Muscle of leg (tissue), 11 donors: ENCODE results near the gene SYT2. TPM values are rescaled to one million over a fixed set of nuclear protein-coding genes. Genes with fewer than 3 reads are reported as not detected.

Source experiments
- DNase-seq: peaks from one replicate; pipeline ENCODE4 v3.0.0; 2013
- H3K27ac ChIP-seq: one replicate; pipeline ENCODE4 v1.5.1; 2013; ENCODE audit warnings: mild to moderate bottlenecking, low read length, control low read depth
- H3K27me3 ChIP-seq: one replicate; pipeline ENCODE4 v1.6.1; 2013; ENCODE audit warnings: low read length; ENCODE audit not compliant: control insufficient read depth, insufficient read depth
- H3K36me3 ChIP-seq: one replicate; pipeline ENCODE4 v1.6.1; 2013; ENCODE audit warnings: low read length; ENCODE audit not compliant: control insufficient read depth, insufficient read depth
- H3K4me1 ChIP-seq: one replicate; pipeline ENCODE4 v1.6.1; 2013; ENCODE audit warnings: low read length; ENCODE audit not compliant: control insufficient read depth, insufficient read depth
- H3K4me3 ChIP-seq: one replicate; pipeline ENCODE4 v1.5.1; 2013; ENCODE audit warnings: low read length, control low read depth
- H3K9me3 ChIP-seq: replicated peaks from 2 replicates; pipeline ENCODE4 v1.6.1; 2013; ENCODE audit warnings: low read depth, low read length; ENCODE audit not compliant: control insufficient read depth
- WGBS: methylation state at CpG from one replicate; pipeline ENCODE4 v1.1.5; 2013; ENCODE audit warnings: missing lambda C conversion rate; ENCODE audit not compliant: insufficient coverage; 5-methylcytosine and 5-hydroxymethylcytosine counted together
- polyA plus RNA-seq, 8 donors: library from polyadenylated mRNA; unstranded; fragments of 120-200 nt; gene quantifications; one replicate each; pipeline versions ENCODE4 v1.2.1 to v1.2.3, GENCODE V29; 2013; ENCODE audit warnings: inconsistent platforms in 1 of 8, low replicate concordance in 1 of 8; ENCODE audit not compliant: insufficient read length in 8 of 8, insufficient read depth in 1 of 8
- total RNA-seq: library from RNA; stranded (reverse); fragments of 120-200 nt; gene quantifications from one replicate; pipeline ENCODE4 v1.2.4, GENCODE V29; 2013

The SYT2 gene
- total and polyA plus RNA-seq, 9 donors, result 0.04 to 0.63 (median 0.33) TPM

GRCh38 chr1:202689493-202690342 lies 20.5 kb downstream of the SYT2 start:
- 72% methylated on average over 5 of the region's 9 CpGs for WGBS
- H3K36me3 ChIP-seq, result no peaks in the 10 kb centered on the region
- H3K9me3 ChIP-seq, result no peaks in the 10 kb centered on the region
- no peaks in the 10 kb centered on the region for H3K4me1 ChIP-seq
- no peak overlapping the region for H3K27ac ChIP-seq
- H3K4me3 ChIP-seq, result no peak overlapping the region
- DNase-seq, result no peak
- peaks cover 19% of the 10 kb centered on the region for H3K27me3 ChIP-seq

- WGBS, result no CpG with 5 or more reads among the region's 3 CpGs
- Histone ChIP-seq H3K4me3 (no peak overlapping the region), H3K4me1 (no peaks in the 10 kb centered on the region), H3K27me3 (peaks cover 21% of the 10 kb centered on the region), H3K27ac (no peak overlapping the region), H3K36me3 (no peaks in the 10 kb centered on the region), H3K9me3 (no peaks in the 10 kb centered on the region)
- no peak for DNase-seq
Observed at GRCh38 chr1:202689082-202689481, 21.2 kb downstream of the SYT2 start.

GRCh38 chr1:202688401-202688800 lies 21.9 kb downstream of the SYT2 start:
- WGBS, result 70% methylated on average over 5 of the region's 7 CpGs
- Histone ChIP-seq H3K27me3 (peaks cover 21% of the 10 kb centered on the region), H3K36me3 (no peaks in the 10 kb centered on the region)

GRCh38 chr1:202687798-202688197 lies 22.5 kb downstream of the SYT2 start:
- no peak for DNase-seq
- Histone ChIP-seq H3K27me3 (peaks cover 21% of the 10 kb centered on the region), H3K4me1 (no peaks in the 10 kb centered on the region), H3K4me3 (no peak overlapping the region), H3K27ac (no peak overlapping the region), H3K36me3 (no peaks in the 10 kb centered on the region), H3K9me3 (no peaks in the 10 kb centered on the region)
- WGBS, result 57% methylated on average over 3 of the region's 3 CpGs

More at GRCh38 chr1:202688401-202688800, 21.9 kb downstream of the SYT2 start:
- DNase-seq, result no peak
- no peak overlapping the region for H3K4me3 ChIP-seq
- no peak overlapping the region for H3K27ac ChIP-seq
- H3K9me3 ChIP-seq, result no peaks in the 10 kb centered on the region
- no peaks in the 10 kb centered on the region for H3K4me1 ChIP-seq

GRCh38 chr1:202687370-202687769 lies 22.9 kb downstream of the SYT2 start:
- DNase-seq, result no peak
- no peaks in the 10 kb centered on the region for H3K4me1 ChIP-seq
- WGBS, result 60% methylated on average over 1 of the region's 11 CpGs
- no peaks in the 10 kb centered on the region for H3K36me3 ChIP-seq
- H3K27ac ChIP-seq, result no peak overlapping the region
- H3K4me3 ChIP-seq, result no peak overlapping the region
- peaks cover 21% of the 10 kb centered on the region for H3K27me3 ChIP-seq
- H3K9me3 ChIP-seq, result no peaks in the 10 kb centered on the region

GRCh38 chr1:202685641-202686040 lies 24.6 kb downstream of the SYT2 start:
- H3K9me3 ChIP-seq, result no peaks in the 10 kb centered on the region
- no peak overlapping the region for H3K27ac ChIP-seq
- H3K27me3 ChIP-seq, result peaks cover 33% of the 10 kb centered on the region
- no peak overlapping the region for H3K4me3 ChIP-seq
- no peak for DNase-seq
- WGBS, result 100% methylated on average over 1 of the region's 6 CpGs
- H3K4me1 ChIP-seq, result no peaks in the 10 kb centered on the region
- H3K36me3 ChIP-seq, result no peaks in the 10 kb centered on the region

- Histone ChIP-seq H3K36me3 (no peaks in the 10 kb centered on the region), H3K9me3 (no peaks in the 10 kb centered on the region), H3K4me3 (no peak overlapping the region), H3K4me1 (no peaks in the 10 kb centered on the region), H3K27me3 (peaks cover 31% of the 10 kb centered on the region), H3K27ac (no peak overlapping the region)
- DNase-seq, result no peak
- WGBS, result no CpG with 5 or more reads among the region's 2 CpGs
Observed at GRCh38 chr1:202684716-202685115, 25.5 kb downstream of the SYT2 start.

GRCh38 chr1:202683029-202683428 lies 27.2 kb downstream of the SYT2 start:
- no peak for DNase-seq
- Histone ChIP-seq H3K36me3 (no peaks in the 10 kb centered on the region), H3K4me3 (no peak overlapping the region), H3K27me3 (peaks cover 31% of the 10 kb centered on the region), H3K27ac (no peak overlapping the region), H3K4me1 (no peaks in the 10 kb centered on the region), H3K9me3 (no peaks in the 10 kb centered on the region)
- no CpG with 5 or more reads among the region's 4 CpGs for WGBS

- H3K27ac ChIP-seq, result no peak overlapping the region
- no peaks in the 10 kb centered on the region for H3K9me3 ChIP-seq
- peaks cover 31% of the 10 kb centered on the region for H3K27me3 ChIP-seq
- H3K4me3 ChIP-seq, result no peak overlapping the region
- no peaks in the 10 kb centered on the region for H3K36me3 ChIP-seq
- 95% methylated on average over 4 of the region's 9 CpGs for WGBS
- H3K4me1 ChIP-seq, result no peaks in the 10 kb centered on the region
- no peak for DNase-seq
Observed at GRCh38 chr1:202682477-202682876, 27.8 kb downstream of the SYT2 start.

GRCh38 chr1:202681736-202682420 lies 28.4 kb downstream of the SYT2 start:
- WGBS, result 61% methylated on average over 9 of the region's 11 CpGs
- no peak overlapping the region for H3K4me3 ChIP-seq
- H3K27me3 ChIP-seq, result peaks cover 28% of the 10 kb centered on the region
- no peak overlapping the region for H3K27ac ChIP-seq
- H3K9me3 ChIP-seq, result no peaks in the 10 kb centered on the region
- H3K4me1 ChIP-seq, result no peaks in the 10 kb centered on the region
- no peaks in the 10 kb centered on the region for H3K36me3 ChIP-seq
- DNase-seq, result no peak
